SH-SY5Y (cell line): ENCODE data around the gene MINK1.

Source experiments
- GATA2 ChIP-seq: IDR thresholded peaks from 2 replicates; pipeline ENCODE4 v1.6.1; 2011; ENCODE audit warnings: mild to moderate bottlenecking, low read depth, low read length
- GATA3 ChIP-seq: IDR thresholded peaks from 2 replicates; pipeline ENCODE4 v1.6.1; 2011; ENCODE audit warnings: low read depth, mild to moderate bottlenecking, low read length, moderate library complexity

DNA sequence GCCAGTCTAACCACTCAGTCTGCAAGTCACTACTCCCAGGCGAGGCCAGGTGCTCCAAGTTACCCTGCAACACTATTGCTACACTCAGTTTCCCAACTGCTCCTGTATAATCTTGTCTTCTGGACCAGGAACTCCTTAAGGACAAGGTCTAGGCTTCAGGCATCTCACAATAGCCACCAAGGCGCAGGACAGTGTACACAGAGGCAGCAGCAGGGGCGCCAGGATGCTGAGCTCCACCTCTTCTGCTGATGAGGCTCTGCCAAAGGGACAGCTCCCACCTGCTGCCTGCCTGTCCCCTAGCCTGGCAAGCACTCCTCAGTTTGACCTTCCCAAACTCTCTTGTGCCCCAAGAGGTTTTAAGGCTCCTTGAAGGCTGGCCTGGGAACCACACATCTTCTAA lies 103.3 kb downstream of the MINK1 start:
- TF ChIP-seq GATA3 (no peak), GATA2 (no peak)
